OCI-LY1 (cell line): ENCODE measurements around the gene PVRIG.
A peak's percentile ranks its signal among the peaks of the same experiment; 100 is the strongest.

Experiments
- EZH2 ChIP-seq: fragments of 200-600 bp; sonication (generic), shearing (Covaris generic); IDR thresholded peaks from 2 replicates; pipeline ENCODE4 v1.8.0; 2017; ENCODE audit warnings: borderline replicate concordance, mixed run types, mild to moderate bottlenecking, antibody characterized with exemption, low read length, moderate library complexity, mixed read lengths
- TF ChIP-seq, protein P1 (sequence below): fragments of 200-600 bp; sonication (generic), shearing (Covaris generic); IDR thresholded peaks from 2 replicates; pipeline ENCODE4 v1.5.1; 2017; ENCODE audit warnings: mild to moderate bottlenecking, antibody characterized with exemption, low read length, moderate library complexity, mixed read lengths

DNA sequence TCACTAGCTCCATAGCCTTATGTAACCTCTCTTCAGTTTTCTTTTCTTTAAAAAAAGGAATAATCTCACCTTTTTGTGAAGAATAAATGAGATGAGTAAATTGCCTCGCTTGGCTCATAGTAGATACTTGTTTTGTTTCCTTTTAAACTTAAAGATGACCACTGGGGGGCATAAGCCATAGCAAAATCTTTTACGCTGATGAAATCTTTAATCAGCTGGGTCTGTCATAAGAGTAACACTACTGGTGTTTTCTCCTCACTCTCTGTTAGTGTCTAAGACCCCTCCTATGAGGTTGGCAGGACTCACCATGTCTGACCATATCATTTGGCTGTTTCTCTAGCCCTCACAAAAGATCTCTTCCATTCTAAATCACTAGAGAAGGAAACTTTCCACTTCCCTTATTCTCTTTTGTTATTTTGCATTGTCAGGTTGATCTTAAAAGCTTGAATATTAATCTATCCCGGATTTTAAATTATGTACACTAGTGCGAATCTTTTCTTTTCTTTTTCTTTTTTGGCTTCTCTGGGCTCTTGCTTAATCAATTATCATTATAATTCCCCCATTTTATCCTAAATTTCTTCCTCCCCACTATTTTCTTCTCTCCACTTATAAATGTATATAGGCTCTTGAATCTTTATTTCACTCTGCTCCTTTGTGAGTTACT lies 29.6 kb upstream of the PVRIG start:
- TF ChIP-seq, protein P1, sequence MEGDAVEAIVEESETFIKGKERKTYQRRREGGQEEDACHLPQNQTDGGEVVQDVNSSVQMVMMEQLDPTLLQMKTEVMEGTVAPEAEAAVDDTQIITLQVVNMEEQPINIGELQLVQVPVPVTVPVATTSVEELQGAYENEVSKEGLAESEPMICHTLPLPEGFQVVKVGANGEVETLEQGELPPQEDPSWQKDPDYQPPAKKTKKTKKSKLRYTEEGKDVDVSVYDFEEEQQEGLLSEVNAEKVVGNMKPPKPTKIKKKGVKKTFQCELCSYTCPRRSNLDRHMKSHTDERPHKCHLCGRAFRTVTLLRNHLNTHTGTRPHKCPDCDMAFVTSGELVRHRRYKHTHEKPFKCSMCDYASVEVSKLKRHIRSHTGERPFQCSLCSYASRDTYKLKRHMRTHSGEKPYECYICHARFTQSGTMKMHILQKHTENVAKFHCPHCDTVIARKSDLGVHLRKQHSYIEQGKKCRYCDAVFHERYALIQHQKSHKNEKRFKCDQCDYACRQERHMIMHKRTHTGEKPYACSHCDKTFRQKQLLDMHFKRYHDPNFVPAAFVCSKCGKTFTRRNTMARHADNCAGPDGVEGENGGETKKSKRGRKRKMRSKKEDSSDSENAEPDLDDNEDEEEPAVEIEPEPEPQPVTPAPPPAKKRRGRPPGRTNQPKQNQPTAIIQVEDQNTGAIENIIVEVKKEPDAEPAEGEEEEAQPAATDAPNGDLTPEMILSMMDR: peak; percentile 76
- no peak for TF ChIP-seq EZH2
